ENCODE measurements around the gene ZNF618.
A peak's percentile ranks its signal among the peaks of the same experiment; 100 is the strongest.
"Not testable (repeated sequence)": the region's sequence is repeated elsewhere in the genome, so short reads cannot be mapped to it uniquely, and the experiment has no call there.

The ZNF618 gene

GRCh38 chr9:113995401-113995800 is 119.3 kb downstream of the ZNF618 start:
- no peaks in the 10 kb centered on the region for H3K9me3 ChIP-seq
- no peak overlapping the region for H3K4me3 ChIP-seq
- peaks cover 3 to 77% (median 51%) of the 10 kb centered on the region in 4 donors for H3K4me1 ChIP-seq
- intact Hi-C loops (cut with DNase I; ENCODE audit: low total_unique reads): loop anchor here (5.0 to 10.0 kb wide), 2 partner anchors 121 to 188 kb away; partner anchors contain the start of gene ZNF618
- H3K27me3 ChIP-seq: no peaks in the 10 kb centered on the region
- TF ChIP-seq CTCF (IDR thresholded peaks at IDR 0.05): no peak
- DNase-seq: no peak
- H3K27ac ChIP-seq: no peak overlapping the region
- H3K36me3 ChIP-seq: peaks cover 0 to 7% (median 0%) of the 10 kb centered on the region in 3 donors

DNA sequence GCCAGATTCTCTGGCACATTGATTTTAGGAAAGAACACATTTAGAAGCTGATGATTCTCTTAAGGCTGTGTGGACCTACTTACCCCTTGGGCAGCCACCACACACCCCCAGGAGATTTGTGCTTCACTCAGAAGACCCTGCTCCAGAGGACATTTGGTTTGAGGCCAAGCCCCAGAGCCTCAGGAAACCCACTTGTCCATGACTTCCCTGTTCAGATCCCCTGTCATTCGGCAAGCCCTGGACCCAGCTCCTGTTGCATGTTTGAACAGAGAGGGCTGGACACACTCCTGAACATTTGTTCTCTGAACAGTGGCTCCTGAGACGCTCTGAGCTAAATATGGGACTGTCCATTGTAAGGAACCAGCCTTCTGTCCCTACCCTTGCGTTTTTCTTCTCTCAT is 119.9 kb downstream of the ZNF618 start:
- intact Hi-C loops (cut with DNase I; ENCODE audit: low total_unique reads): loop anchor here (5.0 to 10.0 kb wide), 2 partner anchors 121 to 189 kb away; partner anchors contain the start of gene ZNF618
- TF ChIP-seq CTCF (IDR thresholded peaks at IDR 0.05): no peak
- H3K4me1 ChIP-seq: peaks cover 3 to 78% (median 47%) of the 10 kb centered on the region in 4 donors
- no peaks in the 10 kb centered on the region for H3K9me3 ChIP-seq
- H3K36me3 ChIP-seq: peaks cover 0 to 7% (median 0%) of the 10 kb centered on the region in 3 donors
- no peaks in the 10 kb centered on the region for H3K27me3 ChIP-seq
- no peak overlapping the region for H3K27ac ChIP-seq
- DNase-seq: no peak
- H3K4me3 ChIP-seq: no peak overlapping the region

GRCh38 chr9:113996531-113997001 is 120.5 kb downstream of the ZNF618 start:
- Histone ChIP-seq H3K4me3 (no peak overlapping the region), H3K27ac (no peak overlapping the region), H3K36me3 (peaks cover 0 to 7% (median 1%) of the 10 kb centered on the region in 3 donors), H3K9me3 (no peaks in the 10 kb centered on the region), H3K4me1 (peaks cover 3 to 72% (median 42%) of the 10 kb centered on the region in 4 donors), H3K27me3 (no peaks in the 10 kb centered on the region)
- no peak for TF ChIP-seq CTCF (IDR thresholded peaks at IDR 0.05)
- intact Hi-C loops (cut with DNase I; ENCODE audit: low total_unique reads): loop anchor here (5.0 to 10.0 kb wide), 2 partner anchors 122 to 189 kb away; partner anchors contain the start of gene ZNF618
- no peak for DNase-seq

DNA sequence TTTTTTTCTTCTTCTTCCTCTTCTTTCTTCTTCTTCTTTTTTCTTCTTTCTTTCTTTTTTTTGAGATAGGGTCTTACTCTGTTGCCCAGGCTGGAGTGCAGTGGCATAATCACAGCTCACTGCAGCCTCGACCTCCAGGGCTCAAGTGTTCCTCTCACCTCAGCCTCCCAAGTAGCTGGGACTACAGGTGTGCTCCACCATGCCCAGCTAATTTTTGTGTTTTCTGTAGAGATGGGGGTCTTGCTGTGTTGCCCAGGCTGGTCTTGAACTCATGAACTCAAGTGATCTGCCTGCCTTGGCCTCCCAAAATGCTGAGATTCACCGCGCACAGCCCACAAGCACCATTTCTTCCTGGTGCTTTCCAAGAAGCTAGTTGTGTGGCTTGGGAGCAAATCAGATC is 121.0 kb downstream of the ZNF618 start:
- H3K27me3 ChIP-seq, H3K4me3 ChIP-seq, DNase-seq, H3K9me3 ChIP-seq, H3K36me3 ChIP-seq, H3K27ac ChIP-seq: not testable (repeated sequence)
- intact Hi-C loops (cut with DNase I; ENCODE audit: low total_unique reads): loop anchor here (5.0 to 10.0 kb wide), 2 partner anchors 122 to 190 kb away; partner anchors contain the start of gene ZNF618
- peaks cover 3 to 69% (median 37%) of the 10 kb centered on the region in 4 donors for H3K4me1 ChIP-seq

- Histone ChIP-seq H3K27me3 (no peaks in the 10 kb centered on the region), H3K9me3 (no peaks in the 10 kb centered on the region), H3K4me1 (peaks cover 3 to 69% (median 35%) of the 10 kb centered on the region in 4 donors), H3K4me3 (no peak overlapping the region), H3K36me3 (peaks cover 0 to 15% (median 6%) of the 10 kb centered on the region in 3 donors), H3K27ac (no peak overlapping the region)
- TF ChIP-seq CTCF (IDR thresholded peaks at IDR 0.05): no peak
- no peak for DNase-seq
- intact Hi-C loops (cut with DNase I; ENCODE audit: low total_unique reads): loop anchor here (5.0 to 10.0 kb wide), 2 partner anchors 123 to 190 kb away; partner anchors contain the start of gene ZNF618
Measured at GRCh38 chr9:113997610-113998009, 121.5 kb downstream of the ZNF618 start.

GRCh38 chr9:113998114-113998513 is 122.0 kb downstream of the ZNF618 start:
- intact Hi-C loops (cut with DNase I; ENCODE audit: low total_unique reads): loop anchor here (5.0 to 10.0 kb wide), 2 partner anchors 123 to 191 kb away; partner anchors contain the start of gene ZNF618
- no peak for DNase-seq
- H3K27me3 ChIP-seq: no peaks in the 10 kb centered on the region
- no peaks in the 10 kb centered on the region for H3K9me3 ChIP-seq
- no peak for TF ChIP-seq CTCF (IDR thresholded peaks at IDR 0.05)
- H3K27ac ChIP-seq: peak overlapping the region in 1 of 2 donors; percentile 45
- H3K4me3 ChIP-seq: no peak overlapping the region
- peaks cover 3 to 69% (median 32%) of the 10 kb centered on the region in 4 donors for H3K4me1 ChIP-seq
- peaks cover 0 to 16% (median 6%) of the 10 kb centered on the region in 3 donors for H3K36me3 ChIP-seq

Data from tibial artery (tissue), 4 donors.